PC-3 (cell line): ENCODE measurements around the gene POLA2. TPM values are rescaled to one million over a fixed set of nuclear protein-coding genes. Genes with fewer than 3 reads are reported as not detected.

Source experiments
- ATAC-seq: fragments of 200-7000 bp; cut with Tn5 transposase; 2 replicates; pipeline ENCODE4 v1.9.1; 2020; ENCODE audit warnings: mild to moderate bottlenecking, moderate library complexity
- BruUV-seq: library from RNA; stranded (reverse); fragments of 400-500 nt; replicated peaks from 2 replicates; lab custom pipeline; 2021; lab: Mats Ljungman, UMichigan
- CTCF ChIA-PET: fragments of 300-600 bp; sonication (Branson Sonifier 250); formaldehyde crosslinking; loops from one replicate; lab custom pipeline; 2022; ENCODE audit warnings: antibody characterized with exemption; lab: Charles Lee
- POLR2A ChIA-PET: fragments of 300-600 bp; sonication (Branson Sonifier 250); formaldehyde crosslinking; loops from one replicate; lab custom pipeline; 2022; ENCODE audit warnings: antibody characterized with exemption; ENCODE audit not compliant: unreplicated experiment; lab: Charles Lee
- DNase-seq: peaks from one replicate; pipeline ENCODE4 v3.0.0-alpha.2; 2015
- H2AFZ ChIP-seq: fragments of 300-600 bp; sonication (generic); 2 replicates; pipeline ENCODE4 v1.6.0; 2016; ENCODE audit warnings: antibody characterized with exemption, low read length
- H3F3A ChIP-seq: fragments of 300-600 bp; sonication (generic); one replicate; pipeline ENCODE4 v1.6.0; 2017; ENCODE audit warnings: antibody characterized with exemption, low read length, control low read depth, mild to moderate bottlenecking; ENCODE audit not compliant: unreplicated experiment
- H3K27ac ChIP-seq: fragments of 300-600 bp; sonication (generic); 2 replicates; pipeline ENCODE4 v1.5.1; 2016; ENCODE audit warnings: mild to moderate bottlenecking, low read length
- H3K27me3 ChIP-seq: fragments of 300-600 bp; sonication (generic); 2 replicates; pipeline ENCODE4 v1.6.1; 2016; ENCODE audit warnings: low read length, mixed read lengths
- H3K36me3 ChIP-seq: fragments of 300-600 bp; sonication (generic); 2 replicates; pipeline ENCODE4 v1.6.1; 2016; ENCODE audit warnings: low read depth, mixed run types, low read length, mixed read lengths
- H3K4me1 ChIP-seq: fragments of 300-600 bp; sonication (generic); 2 replicates; pipeline ENCODE4 v1.5.1; 2016; ENCODE audit warnings: low read length; ENCODE audit not compliant: insufficient read depth
- H3K4me2 ChIP-seq: fragments of 300-600 bp; sonication (generic); 2 replicates; pipeline ENCODE4 v1.6.0; 2016; ENCODE audit warnings: low read length
- H3K4me3 ChIP-seq: fragments of 300-600 bp; sonication (generic); 2 replicates; pipeline ENCODE4 v1.5.1; 2016; ENCODE audit warnings: mild to moderate bottlenecking, low read length, mixed read lengths
- H3K79me2 ChIP-seq: fragments of 300-600 bp; sonication (generic); 2 replicates; pipeline ENCODE4 v1.6.1; 2017; ENCODE audit warnings: low read length, mixed read lengths
- H3K9ac ChIP-seq: fragments of 300-600 bp; sonication (generic); 2 replicates; pipeline ENCODE4 v1.6.0; 2016; ENCODE audit warnings: mild to moderate bottlenecking, low read length
- H3K9me2 ChIP-seq: fragments of 300-600 bp; sonication (generic); replicated peaks from 2 replicates; pipeline ENCODE4 v1.6.1; 2016; ENCODE audit warnings: mixed run types, low read length, mixed read lengths
- H3K9me3 ChIP-seq: fragments of 300-600 bp; sonication (generic); 2 replicates; pipeline ENCODE4 v1.6.1; 2016; ENCODE audit warnings: low read length, mixed read lengths
- H4K20me1 ChIP-seq: fragments of 300-600 bp; sonication (generic); 2 replicates; pipeline ENCODE4 v1.6.1; 2016; ENCODE audit warnings: low read length, mixed read lengths
- EZH2 ChIP-seq: fragments of 300-600 bp; sonication (generic); IDR thresholded peaks from one replicate; pipeline ENCODE4 v1.6.1; 2017; ENCODE audit warnings: antibody characterized with exemption, mild to moderate bottlenecking, low read length; ENCODE audit not compliant: unreplicated experiment
- EZH2phosphoT487 ChIP-seq: fragments of 300-600 bp; sonication (generic); IDR thresholded peaks from 2 replicates; pipeline ENCODE4 v1.6.1; 2018; ENCODE audit warnings: mild to moderate bottlenecking, antibody characterized with exemption, low read length, borderline replicate concordance
- intact Hi-C: fragments of 100-400 bp; cut with micrococcal nuclease; formaldehyde crosslinking; loops from 2 replicates; pipeline ENCODE4 v1.9.0; 2023
- total RNA-seq: library from RNA; depleted of rRNA; stranded (reverse); fragments of >200 nt; gene quantifications from 2 replicates; pipeline ENCODE4 v1.2.3, GENCODE V29; 2014
- TF ChIP-seq, protein P1 (sequence below): fragments of 300-600 bp; sonication (generic); conservative IDR thresholded peaks from 2 replicates; pipeline ENCODE4 v1.5.1; 2017; ENCODE audit warnings: antibody characterized with exemption, low read depth, mild to moderate bottlenecking, low read length

POLA2 gene
- total RNA-seq, 1 experiment from 2014 or later = 29.0 TPM

DNA sequence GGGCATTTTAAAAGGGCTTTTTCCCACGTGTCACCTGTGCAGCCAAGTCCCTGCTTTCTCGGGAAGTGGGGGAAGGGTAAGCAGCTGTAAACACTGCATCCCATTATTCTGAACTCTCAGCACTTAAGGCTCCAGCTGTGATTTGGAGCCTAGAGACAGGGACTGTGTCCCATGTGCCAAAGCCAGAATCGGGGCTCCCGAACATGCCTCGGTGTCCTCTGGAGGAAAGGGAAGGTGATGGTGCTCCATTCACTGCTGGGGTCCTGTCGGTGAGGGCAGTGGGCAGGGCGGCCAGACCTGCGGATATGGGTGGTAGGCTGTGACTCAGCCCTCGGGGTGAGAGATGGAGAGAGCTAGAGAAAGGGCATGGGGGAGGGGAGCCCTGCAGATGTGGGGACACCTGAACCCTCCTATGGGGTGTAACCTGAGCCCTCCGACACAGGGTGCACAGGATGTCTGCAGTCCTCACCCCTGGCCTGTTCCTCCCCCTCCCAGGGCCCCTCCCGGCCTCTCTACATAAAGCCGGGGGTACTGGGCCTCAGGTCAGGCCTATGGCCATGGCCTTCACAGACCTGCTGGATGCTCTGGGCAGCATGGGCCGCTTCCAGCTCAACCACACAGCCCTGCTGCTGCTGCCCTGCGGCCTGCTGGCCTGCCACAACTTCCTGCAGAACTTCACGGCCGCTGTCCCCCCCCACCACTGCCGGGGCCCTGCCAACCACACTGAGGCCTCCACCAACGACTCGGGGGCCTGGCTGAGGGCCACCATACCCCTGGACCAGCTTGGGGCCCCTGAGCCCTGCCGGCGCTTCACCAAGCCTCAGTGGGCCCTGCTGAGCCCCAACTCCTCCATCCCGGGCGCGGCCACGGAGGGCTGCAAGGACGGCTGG lies 48.2 kb upstream of the POLA2 start:
- no peak overlapping the region for H3K4me2 ChIP-seq
- no peaks in the 10 kb centered on the region for H3K9me2 ChIP-seq
- H3K4me3 ChIP-seq = no peak overlapping the region
- no peak overlapping the region for H3K9ac ChIP-seq
- peak; percentile 31 for ATAC-seq
- H3K9me3 ChIP-seq = no peaks in the 10 kb centered on the region
- TF ChIP-seq, protein P1, sequence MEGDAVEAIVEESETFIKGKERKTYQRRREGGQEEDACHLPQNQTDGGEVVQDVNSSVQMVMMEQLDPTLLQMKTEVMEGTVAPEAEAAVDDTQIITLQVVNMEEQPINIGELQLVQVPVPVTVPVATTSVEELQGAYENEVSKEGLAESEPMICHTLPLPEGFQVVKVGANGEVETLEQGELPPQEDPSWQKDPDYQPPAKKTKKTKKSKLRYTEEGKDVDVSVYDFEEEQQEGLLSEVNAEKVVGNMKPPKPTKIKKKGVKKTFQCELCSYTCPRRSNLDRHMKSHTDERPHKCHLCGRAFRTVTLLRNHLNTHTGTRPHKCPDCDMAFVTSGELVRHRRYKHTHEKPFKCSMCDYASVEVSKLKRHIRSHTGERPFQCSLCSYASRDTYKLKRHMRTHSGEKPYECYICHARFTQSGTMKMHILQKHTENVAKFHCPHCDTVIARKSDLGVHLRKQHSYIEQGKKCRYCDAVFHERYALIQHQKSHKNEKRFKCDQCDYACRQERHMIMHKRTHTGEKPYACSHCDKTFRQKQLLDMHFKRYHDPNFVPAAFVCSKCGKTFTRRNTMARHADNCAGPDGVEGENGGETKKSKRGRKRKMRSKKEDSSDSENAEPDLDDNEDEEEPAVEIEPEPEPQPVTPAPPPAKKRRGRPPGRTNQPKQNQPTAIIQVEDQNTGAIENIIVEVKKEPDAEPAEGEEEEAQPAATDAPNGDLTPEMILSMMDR = no peak
- TF ChIP-seq EZH2 (no peak), EZH2phosphoT487 (no peak)
- no peak for DNase-seq
- no TSS peak for BruUV-seq
- H3K79me2 ChIP-seq = no peaks in the 10 kb centered on the region
- no peaks in the 10 kb centered on the region for H4K20me1 ChIP-seq
- H3K27ac ChIP-seq = no peak overlapping the region
- no peaks in the 10 kb centered on the region for H3F3A ChIP-seq
- peaks cover 32% of the 10 kb centered on the region; the same call in 1 of the 2 replicates for H3K36me3 ChIP-seq
- H2AFZ ChIP-seq = no peak overlapping the region
- ChIA-PET CTCF (no interaction called here), POLR2A (no interaction called here)
- H3K27me3 ChIP-seq = no peaks in the 10 kb centered on the region
- intact Hi-C loops = no loop called here
- no peaks in the 10 kb centered on the region for H3K4me1 ChIP-seq

DNA sequence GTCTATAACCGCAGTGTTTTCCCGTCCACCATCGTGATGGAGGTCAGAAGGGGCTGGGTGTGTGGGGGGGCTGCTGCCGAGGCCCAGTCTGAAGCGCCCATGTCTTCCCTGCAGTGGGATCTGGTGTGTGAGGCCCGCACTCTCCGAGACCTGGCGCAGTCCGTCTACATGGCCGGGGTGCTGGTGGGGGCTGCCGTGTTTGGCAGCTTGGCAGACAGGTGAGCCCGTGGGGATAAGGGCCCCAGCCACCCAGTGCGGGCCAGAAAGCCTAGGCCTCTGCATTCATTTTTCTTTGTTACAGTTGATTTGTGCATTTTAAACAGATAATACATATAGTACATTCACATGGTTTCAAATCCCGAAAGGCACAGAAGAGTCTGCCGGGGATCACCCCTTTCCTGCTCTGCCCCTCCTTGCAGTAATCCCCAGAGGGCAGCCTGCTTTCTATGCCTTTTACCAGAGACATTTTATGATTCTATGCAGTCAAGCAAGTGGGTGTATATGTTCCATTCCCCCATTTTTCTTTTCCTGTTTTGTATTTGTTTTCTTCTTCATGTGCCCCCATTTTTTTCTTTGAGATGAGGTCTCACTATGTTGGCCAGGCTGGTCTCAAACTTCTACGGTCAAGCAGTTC lies 47.4 kb upstream of the POLA2 start:
- ChIA-PET CTCF (no interaction called here), POLR2A (no interaction called here)
- no peaks in the 10 kb centered on the region for H3K4me1 ChIP-seq
- H4K20me1 ChIP-seq = no peaks in the 10 kb centered on the region
- no peaks in the 10 kb centered on the region for H3K9me2 ChIP-seq
- H3K27me3 ChIP-seq = no peaks in the 10 kb centered on the region
- no peak overlapping the region for H2AFZ ChIP-seq
- intact Hi-C loops = no loop called here
- no peak for ATAC-seq
- no peaks in the 10 kb centered on the region for H3F3A ChIP-seq
- H3K9me3 ChIP-seq = no peaks in the 10 kb centered on the region
- H3K4me2 ChIP-seq = no peak overlapping the region
- no peaks in the 10 kb centered on the region for H3K79me2 ChIP-seq
- H3K27ac ChIP-seq = no peak overlapping the region
- TF ChIP-seq EZH2 = no peak
- TF ChIP-seq EZH2phosphoT487 = no peak
- TF ChIP-seq, protein P1 = no peak
- no TSS peak for BruUV-seq
- no peak for DNase-seq
- H3K4me3 ChIP-seq = no peak overlapping the region
- H3K36me3 ChIP-seq = peaks cover 26% of the 10 kb centered on the region; the same call in 1 of the 2 replicates
- no peak overlapping the region for H3K9ac ChIP-seq
